Fibroblast of gingiva (primary cell): Measurements from ENCODE around the gene ADAMTS18.
A peak's percentile ranks its signal among the peaks of the same experiment; 100 is the strongest.

Experiments used
- DNase-seq: peaks from one replicate; pipeline ENCODE4 v3.0.0-alpha.2; 2011; ENCODE audit warnings: low read depth

The ADAMTS18 gene

GRCh38 chr16:77434022-77434529, 758 bp downstream of the ADAMTS18 start:
- no peak for DNase-seq

- DNase-seq, result no peak
These were observed 1.7 kb downstream of the ADAMTS18 start for GRCh38 chr16:77433146-77433545.

GRCh38 chr16:77432264-77432663, 2.6 kb downstream of the ADAMTS18 start:
- DNase-seq, result no peak

GRCh38 chr16:77430787-77431585, 3.8 kb downstream of the ADAMTS18 start:
- DNase-seq, result no peak

- no peak for DNase-seq
These were observed 4.5 kb downstream of the ADAMTS18 start for GRCh38 chr16:77430360-77430759.

- DNase-seq, result peak; percentile 48
These were observed 9.8 kb downstream of the ADAMTS18 start for GRCh38 chr16:77424871-77425604.

- DNase-seq, result no peak
These were observed 12.5 kb downstream of the ADAMTS18 start for GRCh38 chr16:77422196-77422784.

GRCh38 chr16:77416939-77417480, 17.8 kb downstream of the ADAMTS18 start:
- no peak for DNase-seq

GRCh38 chr16:77414752-77415231, 20.0 kb downstream of the ADAMTS18 start:
- DNase-seq, result peak; percentile 35

- DNase-seq, result no peak
These were observed 24.4 kb downstream of the ADAMTS18 start for GRCh38 chr16:77410449-77410848.

- no peak for DNase-seq
These were observed 25.5 kb downstream of the ADAMTS18 start for GRCh38 chr16:77409311-77409710.

GRCh38 chr16:77408607-77409006, 26.2 kb downstream of the ADAMTS18 start:
- DNase-seq, result no peak

- DNase-seq, result peak; percentile 3
These were observed 28.2 kb downstream of the ADAMTS18 start for GRCh38 chr16:77406680-77407079.

- no peak for DNase-seq
These were observed 30.1 kb downstream of the ADAMTS18 start for GRCh38 chr16:77404775-77405174.

GRCh38 chr16:77403732-77404131, 31.1 kb downstream of the ADAMTS18 start:
- no peak for DNase-seq

GRCh38 chr16:77402672-77403071, 32.2 kb downstream of the ADAMTS18 start:
- DNase-seq, result no peak

- no peak for DNase-seq
These were observed 32.7 kb downstream of the ADAMTS18 start for GRCh38 chr16:77402118-77402517.

GRCh38 chr16:77399546-77399945, 35.3 kb downstream of the ADAMTS18 start:
- no peak for DNase-seq

GRCh38 chr16:77399066-77399465, 35.8 kb downstream of the ADAMTS18 start:
- DNase-seq, result no peak

- DNase-seq, result no peak
These were observed 36.3 kb downstream of the ADAMTS18 start for GRCh38 chr16:77398495-77398894.

GRCh38 chr16:77396461-77396860, 38.4 kb downstream of the ADAMTS18 start:
- DNase-seq, result no peak

GRCh38 chr16:77394699-77395098, 40.1 kb downstream of the ADAMTS18 start:
- no peak for DNase-seq
